Measurements from ENCODE around the gene DSN1. TPM values are rescaled to one million over a fixed set of nuclear protein-coding genes. Genes with fewer than 3 reads are reported as not detected.

The DSN1 gene
- total and polyA plus RNA-seq, 9 of the 15 experiments (the other 6 are each of a cell fraction or from before 2014, with no cell fraction given), result 23.3 to 45.3 (median 31.1) TPM

GRCh38 chr20:36777576-36777975, 4.0 kb upstream of the DSN1 start:
- ATAC-seq (no peak), DNase-seq (ENCODE audit: extremely low read depth in 1 of 4, low spot score in 3 of 4) (no peak), FAIRE-seq (no peak)
- no TSS peak for BruUV-seq (replicated peaks)
- H3K9me1 ChIP-seq (ENCODE audit: control insufficient read depth, insufficient read depth, low read length), result no peaks in the 10 kb centered on the region
- no peak overlapping the region for H3K27ac ChIP-seq (ENCODE audit: extremely low read depth, low read depth, low read length)
- CTCF ChIA-PET (ENCODE audit: low intra/inter-chr PET ratio), result no interaction called here
- peaks cover 10% of the 10 kb centered on the region for H3K79me2 ChIP-seq (ENCODE audit: control insufficient read depth, insufficient read depth, low read length)
- intact Hi-C loops (cut with micrococcal nuclease), result no loop called here
- no peak overlapping the region for H3K4me3 ChIP-seq
- H4K20me1 ChIP-seq (replicated peaks; ENCODE audit: control insufficient read depth, insufficient read depth, low read length), result no peaks in the 10 kb centered on the region
- no peak overlapping the region for H2AFZ ChIP-seq (ENCODE audit: low read depth, low read length)
- 33% methylated on average over 2 of the region's 3 CpGs for WGBS (ENCODE audit: insufficient coverage, low coverage, missing lambda C conversion rate)
- in situ Hi-C loops (cut with MboI), result no loop called here
- H3K4me2 ChIP-seq (ENCODE audit: insufficient read depth, low read length), result no peak overlapping the region
- no peak for TF ChIP-seq BRF2 (IDR thresholded peaks at IDR 0.05; ENCODE audit: borderline replicate concordance, insufficient read depth, insufficient read length)
- TF ChIP-seq ZNF699 (CRISPR knock-in tag; IDR thresholded peaks at IDR 0.05; ENCODE audit: insufficient replicate concordance), result no peak
- no peak for TF ChIP-seq ETV6 (IDR thresholded peaks at IDR 0.05; ENCODE audit: borderline replicate concordance in 1 of 2, low read depth in 2 of 2, low read length in 1 of 2)
- no peak for TF ChIP-seq ETV6 (CRISPR knock-in tag; IDR thresholded peaks at IDR 0.05; ENCODE audit: borderline replicate concordance)
- no peak for TF ChIP-seq ATF2 (CRISPR knock-in tag; IDR thresholded peaks at IDR 0.05)
- TF ChIP-seq E4F1 (CRISPR knock-in tag; IDR thresholded peaks at IDR 0.05; ENCODE audit: borderline replicate concordance), result no peak
- no peak for TF ChIP-seq CHD4 (IDR thresholded peaks at IDR 0.05; ENCODE audit: insufficient read depth, insufficient replicate concordance, low read depth, low read length, poor library complexity, severe bottlenecking)
- TF ChIP-seq ZNF766 (CRISPR knock-in tag; conservative IDR thresholded peaks at IDR 0.05), result no peak
- TF ChIP-seq ZNF134 (CRISPR knock-in tag; conservative IDR thresholded peaks at IDR 0.05), result no peak
- no peak for TF ChIP-seq RBM22 (IDR thresholded peaks at IDR 0.05; ENCODE audit: low read depth, low read length, poor library complexity, severe bottlenecking)
- TF ChIP-seq FOS (IDR thresholded peaks at IDR 0.05; ENCODE audit: extremely low read depth, insufficient read length), result no peak
- no peak for TF ChIP-seq ZNF41 (CRISPR knock-in tag; conservative IDR thresholded peaks at IDR 0.05)
- no peak overlapping the region; a peak in 1 of 4 replicates for H3K9ac ChIP-seq (ENCODE audit: insufficient read depth in 1 of 2, low read depth in 2 of 2, low read length in 2 of 2)
- no peaks in the 10 kb centered on the region for H3K9me3 ChIP-seq (replicated peaks; ENCODE audit: control insufficient read depth, insufficient read depth, low read depth, low read length)
- peaks cover 16 to 18% of the 10 kb centered on the region in 2 experiments; a peak in 4 of 5 replicates for H3K4me1 ChIP-seq (replicated peaks in 1 of 2; ENCODE audit: control insufficient read depth in 2 of 2, insufficient read depth in 2 of 2, low read length in 2 of 2)
- H3K36me3 ChIP-seq (ENCODE audit: control insufficient read depth, insufficient read depth, low read length), result peaks cover 7% of the 10 kb centered on the region; the same call in 1 of the 3 replicates
- POLR2A ChIA-PET, result interaction anchor here (1.0 kb wide), 1 partner anchor 9 kb away, joined by 3 read pairs; no protein-coding TSS in a partner anchor
- no peaks in the 10 kb centered on the region for H3K27me3 ChIP-seq (ENCODE audit: control insufficient read depth in 2 of 2, insufficient read depth in 2 of 2, low read length in 2 of 2)

Data from K562 (cell line).